Measurements from ENCODE around the gene LEPROT. TPM values are rescaled to one million over a fixed set of nuclear protein-coding genes. Genes with fewer than 3 reads are reported as not detected.

LEPROT gene
- total RNA-seq, 1 donor from 2014 or later = 54.1 TPM

GRCh38 chr1:65467536-65467935 is 47.1 kb downstream of the LEPROT start:
- DNase-seq = no peak
- no peak for ATAC-seq (ENCODE audit: poor library complexity)
- intact Hi-C loops (cut with DNase I) = no loop called here

- ATAC-seq (ENCODE audit: poor library complexity) (no peak), DNase-seq (no peak)
- intact Hi-C loops (cut with DNase I) = no loop called here
These were observed 48.8 kb downstream of the LEPROT start for GRCh38 chr1:65469126-65469888.

GRCh38 chr1:65469889-65470340 is 49.4 kb downstream of the LEPROT start:
- intact Hi-C loops (cut with DNase I) = no loop called here
- no peak for ATAC-seq (ENCODE audit: poor library complexity)

GRCh38 chr1:65470766-65471165 is 50.3 kb downstream of the LEPROT start:
- intact Hi-C loops (cut with DNase I) = no loop called here
- no peak for ATAC-seq (ENCODE audit: poor library complexity)

More at GRCh38 chr1:65469889-65470340, 49.4 kb downstream of the LEPROT start:
- peak; percentile 27 for DNase-seq

GRCh38 chr1:65471213-65471833 is 50.9 kb downstream of the LEPROT start:
- ATAC-seq (ENCODE audit: poor library complexity) (peak; percentile 44), DNase-seq (no peak)
- intact Hi-C loops (cut with DNase I) = no loop called here

More at GRCh38 chr1:65470766-65471165, 50.3 kb downstream of the LEPROT start:
- no peak for DNase-seq

- DNase-seq (no peak), ATAC-seq (ENCODE audit: poor library complexity) (peak; percentile 79)
- intact Hi-C loops (cut with DNase I) = no loop called here
These were observed 51.4 kb downstream of the LEPROT start for GRCh38 chr1:65471861-65472332.

GRCh38 chr1:65476327-65476726 is 55.9 kb downstream of the LEPROT start:
- intact Hi-C loops (cut with DNase I) = no loop called here
- DNase-seq = no peak
- no peak for ATAC-seq (ENCODE audit: poor library complexity)

- no peak for DNase-seq
- no peak for ATAC-seq (ENCODE audit: poor library complexity)
- intact Hi-C loops (cut with DNase I) = no loop called here
These were observed 57.2 kb downstream of the LEPROT start for GRCh38 chr1:65477414-65478378.

- intact Hi-C loops (cut with DNase I) = no loop called here
- DNase-seq (no peak), ATAC-seq (ENCODE audit: poor library complexity) (no peak)
These were observed 58.0 kb downstream of the LEPROT start for GRCh38 chr1:65478379-65479026.

GRCh38 chr1:65479554-65480204 is 59.2 kb downstream of the LEPROT start:
- ATAC-seq (ENCODE audit: poor library complexity) (no peak), DNase-seq (no peak)
- intact Hi-C loops (cut with DNase I) = no loop called here

- ATAC-seq (ENCODE audit: poor library complexity) = no peak
- intact Hi-C loops (cut with DNase I) = no loop called here
- no peak for DNase-seq
These were observed 60.4 kb downstream of the LEPROT start for GRCh38 chr1:65480684-65481405.

- DNase-seq (no peak), ATAC-seq (ENCODE audit: poor library complexity) (no peak)
- intact Hi-C loops (cut with DNase I) = no loop called here
These were observed 63.7 kb downstream of the LEPROT start for GRCh38 chr1:65483993-65484754.

Other genes starting within 250 kb of the LEPROT start
- 2.0 TPM for gene DNAJC6, start 111.1 kb upstream of the LEPROT start, total RNA-seq
- 4.3 TPM for gene LEPR, start within 50 bp of the LEPROT start, total RNA-seq